ENCODE results near the gene PRKCZ.

DNA sequence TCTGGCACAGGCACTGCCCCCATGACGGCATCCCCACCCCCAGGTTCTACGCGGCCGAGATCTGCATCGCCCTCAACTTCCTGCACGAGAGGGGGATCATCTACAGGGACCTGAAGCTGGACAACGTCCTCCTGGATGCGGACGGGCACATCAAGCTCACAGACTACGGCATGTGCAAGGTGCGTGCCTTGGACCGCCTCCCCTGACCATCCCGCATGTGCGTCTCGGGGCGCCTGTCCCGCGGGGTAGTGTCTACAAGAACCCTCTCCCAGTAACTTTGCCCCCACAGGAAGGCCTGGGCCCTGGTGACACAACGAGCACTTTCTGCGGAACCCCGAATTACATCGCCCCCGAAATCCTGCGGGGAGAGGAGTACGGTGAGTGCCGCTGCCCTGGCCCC is 121.8 kb downstream of the PRKCZ start:
- TF ChIP-seq CTCF (IDR thresholded peaks at IDR 0.05; ENCODE audit: insufficient read depth, low read length) (no peak), POLR2AphosphoS5 (IDR thresholded peaks at IDR 0.05; ENCODE audit: low read depth) (no peak), GABPA (IDR thresholded peaks at IDR 0.05; ENCODE audit: low read depth) (no peak), SPI1 (IDR thresholded peaks at IDR 0.05; ENCODE audit: borderline replicate concordance, low read depth) (no peak)
- TF ChIP-seq, protein P1, sequence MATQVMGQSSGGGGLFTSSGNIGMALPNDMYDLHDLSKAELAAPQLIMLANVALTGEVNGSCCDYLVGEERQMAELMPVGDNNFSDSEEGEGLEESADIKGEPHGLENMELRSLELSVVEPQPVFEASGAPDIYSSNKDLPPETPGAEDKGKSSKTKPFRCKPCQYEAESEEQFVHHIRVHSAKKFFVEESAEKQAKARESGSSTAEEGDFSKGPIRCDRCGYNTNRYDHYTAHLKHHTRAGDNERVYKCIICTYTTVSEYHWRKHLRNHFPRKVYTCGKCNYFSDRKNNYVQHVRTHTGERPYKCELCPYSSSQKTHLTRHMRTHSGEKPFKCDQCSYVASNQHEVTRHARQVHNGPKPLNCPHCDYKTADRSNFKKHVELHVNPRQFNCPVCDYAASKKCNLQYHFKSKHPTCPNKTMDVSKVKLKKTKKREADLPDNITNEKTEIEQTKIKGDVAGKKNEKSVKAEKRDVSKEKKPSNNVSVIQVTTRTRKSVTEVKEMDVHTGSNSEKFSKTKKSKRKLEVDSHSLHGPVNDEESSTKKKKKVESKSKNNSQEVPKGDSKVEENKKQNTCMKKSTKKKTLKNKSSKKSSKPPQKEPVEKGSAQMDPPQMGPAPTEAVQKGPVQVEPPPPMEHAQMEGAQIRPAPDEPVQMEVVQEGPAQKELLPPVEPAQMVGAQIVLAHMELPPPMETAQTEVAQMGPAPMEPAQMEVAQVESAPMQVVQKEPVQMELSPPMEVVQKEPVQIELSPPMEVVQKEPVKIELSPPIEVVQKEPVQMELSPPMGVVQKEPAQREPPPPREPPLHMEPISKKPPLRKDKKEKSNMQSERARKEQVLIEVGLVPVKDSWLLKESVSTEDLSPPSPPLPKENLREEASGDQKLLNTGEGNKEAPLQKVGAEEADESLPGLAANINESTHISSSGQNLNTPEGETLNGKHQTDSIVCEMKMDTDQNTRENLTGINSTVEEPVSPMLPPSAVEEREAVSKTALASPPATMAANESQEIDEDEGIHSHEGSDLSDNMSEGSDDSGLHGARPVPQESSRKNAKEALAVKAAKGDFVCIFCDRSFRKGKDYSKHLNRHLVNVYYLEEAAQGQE (IDR thresholded peaks at IDR 0.05; ENCODE audit: insufficient replicate concordance, low read depth) = no peak

Data from HL-60 (cell line).